ENCODE measurements around the gene CYB561A3. TPM values are rescaled to one million over a fixed set of nuclear protein-coding genes. Genes with fewer than 3 reads are reported as not detected.

Gene CYB561A3
- total RNA-seq, 4 donors from 2014 or later = 68.1 to 157 (median 93.6) TPM

DNA sequence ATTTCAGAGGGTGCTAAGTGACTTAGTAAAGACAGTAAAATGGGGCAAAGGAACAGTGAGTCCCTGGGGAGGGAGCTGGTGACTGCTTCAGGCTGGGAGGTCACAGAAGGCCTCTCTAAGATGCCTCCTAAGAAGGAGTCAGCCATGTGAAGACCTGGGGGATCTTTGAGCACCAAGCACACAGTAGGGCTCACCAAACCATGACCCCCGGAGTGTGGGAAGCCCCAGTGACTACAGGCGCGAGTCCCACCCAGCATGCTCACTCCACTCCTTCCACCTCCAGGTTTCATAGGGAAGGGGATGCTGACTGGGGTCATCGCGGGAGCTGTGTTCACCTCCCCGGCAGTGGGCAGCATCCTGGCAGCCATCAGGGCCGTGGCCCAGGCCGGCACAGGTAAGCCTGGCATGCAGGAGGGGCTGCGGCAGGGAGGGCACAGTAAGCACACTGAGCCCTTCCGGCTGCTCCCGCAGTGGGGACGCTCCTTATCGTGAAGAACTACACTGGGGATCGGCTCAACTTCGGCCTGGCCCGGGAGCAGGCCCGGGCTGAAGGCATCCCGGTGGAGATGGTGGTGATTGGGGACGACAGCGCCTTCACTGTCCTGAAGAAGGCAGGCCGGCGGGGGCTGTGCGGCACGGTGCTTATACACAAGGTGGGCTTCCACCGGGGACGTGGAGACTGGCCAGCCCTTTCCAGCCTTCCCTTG lies 22.7 kb downstream of the CYB561A3 start:
- intact Hi-C loops (cut with DNase I; ENCODE audit: low total_unique reads) = no loop called here
- TF ChIP-seq POLR2AphosphoS5 (IDR thresholded peaks at IDR 0.05) (no peak), EP300 (IDR thresholded peaks at IDR 0.05; ENCODE audit: low read depth) (no peak), POLR2A (IDR thresholded peaks at IDR 0.05) (no peak)
- TF ChIP-seq, protein P1, sequence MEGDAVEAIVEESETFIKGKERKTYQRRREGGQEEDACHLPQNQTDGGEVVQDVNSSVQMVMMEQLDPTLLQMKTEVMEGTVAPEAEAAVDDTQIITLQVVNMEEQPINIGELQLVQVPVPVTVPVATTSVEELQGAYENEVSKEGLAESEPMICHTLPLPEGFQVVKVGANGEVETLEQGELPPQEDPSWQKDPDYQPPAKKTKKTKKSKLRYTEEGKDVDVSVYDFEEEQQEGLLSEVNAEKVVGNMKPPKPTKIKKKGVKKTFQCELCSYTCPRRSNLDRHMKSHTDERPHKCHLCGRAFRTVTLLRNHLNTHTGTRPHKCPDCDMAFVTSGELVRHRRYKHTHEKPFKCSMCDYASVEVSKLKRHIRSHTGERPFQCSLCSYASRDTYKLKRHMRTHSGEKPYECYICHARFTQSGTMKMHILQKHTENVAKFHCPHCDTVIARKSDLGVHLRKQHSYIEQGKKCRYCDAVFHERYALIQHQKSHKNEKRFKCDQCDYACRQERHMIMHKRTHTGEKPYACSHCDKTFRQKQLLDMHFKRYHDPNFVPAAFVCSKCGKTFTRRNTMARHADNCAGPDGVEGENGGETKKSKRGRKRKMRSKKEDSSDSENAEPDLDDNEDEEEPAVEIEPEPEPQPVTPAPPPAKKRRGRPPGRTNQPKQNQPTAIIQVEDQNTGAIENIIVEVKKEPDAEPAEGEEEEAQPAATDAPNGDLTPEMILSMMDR (IDR thresholded peaks at IDR 0.05) = no peak
- in situ Hi-C loops (cut with MboI; ENCODE audit: low pct_ligation_motif_present in 1 of 4, low pct_unique_long_range_greater_than_20kb in 1 of 4, low sequenced_read_pairs in 3 of 4) = loop anchor here (5.0 to 25.0 kb wide), 3 partner anchors 46 to 502 kb away; partner anchors contain the start of gene CCDC86 (in 1 of the 4)
- Histone ChIP-seq H3K9me3 (no peaks in the 10 kb centered on the region), H3K4me3 (no peak overlapping the region), H3K27me3 (no peaks in the 10 kb centered on the region), H3K27ac (no peak overlapping the region), H3K4me1 (peaks cover 0 to 15% (median 6%) of the 10 kb centered on the region in 4 donors), H3K36me3 (no peaks in the 10 kb centered on the region)
- 93% methylated on average over 25 of the region's 26 CpGs; no CpG with 5 or more reads in 1 of the 2 donors for WGBS, 2 donors (ENCODE audit: low coverage in 1 of 2)
- DNase-seq = no peak

GRCh38 chr11:61337706-61338470 lies 23.8 kb downstream of the CYB561A3 start:
- Histone ChIP-seq H3K27me3 (no peaks in the 10 kb centered on the region), H3K4me3 (no peak overlapping the region), H3K36me3 (no peaks in the 10 kb centered on the region), H3K4me1 (peaks cover 6 to 21% (median 12%) of the 10 kb centered on the region in 4 donors), H3K27ac (no peak overlapping the region), H3K9me3 (no peaks in the 10 kb centered on the region)
- 94% methylated on average over 12 of the region's 15 CpGs; no CpG with 5 or more reads in 1 of the 2 donors for WGBS, 2 donors (ENCODE audit: low coverage in 1 of 2)
- no peak for TF ChIP-seq POLR2AphosphoS5 (IDR thresholded peaks at IDR 0.05)
- TF ChIP-seq, protein P1 (IDR thresholded peaks at IDR 0.05) = no peak
- no peak for TF ChIP-seq EP300 (IDR thresholded peaks at IDR 0.05; ENCODE audit: low read depth)
- TF ChIP-seq POLR2A (IDR thresholded peaks at IDR 0.05) = no peak
- DNase-seq = no peak
- intact Hi-C loops (cut with DNase I; ENCODE audit: low total_unique reads) (loop anchor here (2.0 kb wide), 1 partner anchor 47 kb away; no protein-coding TSS in a partner anchor), in situ Hi-C loops (cut with MboI; ENCODE audit: low pct_ligation_motif_present in 1 of 4, low pct_unique_long_range_greater_than_20kb in 1 of 4, low sequenced_read_pairs in 3 of 4) (loop anchor here (5.0 to 25.0 kb wide), 3 partner anchors 47 to 501 kb away; partner anchors contain the start of gene CCDC86 (in 1 of the 4))

GRCh38 chr11:61336171-61336935 lies 25.3 kb downstream of the CYB561A3 start:
- intact Hi-C loops (cut with DNase I; ENCODE audit: low total_unique reads) = loop anchor here (2.0 kb wide), 1 partner anchor 48 kb away; no protein-coding TSS in a partner anchor
- Histone ChIP-seq H3K4me3 (no peak overlapping the region), H3K27ac (peak overlapping the region; percentile 74 to 80 (median 78)), H3K4me1 (peaks cover 13 to 31% (median 21%) of the 10 kb centered on the region in 4 donors), H3K27me3 (no peaks in the 10 kb centered on the region), H3K9me3 (no peaks in the 10 kb centered on the region), H3K36me3 (no peaks in the 10 kb centered on the region)
- in situ Hi-C loops (cut with MboI; ENCODE audit: low pct_ligation_motif_present in 1 of 4, low pct_unique_long_range_greater_than_20kb in 1 of 4, low sequenced_read_pairs in 3 of 4) = loop anchor here (5.0 to 25.0 kb wide), 3 partner anchors 48 to 499 kb away; partner anchors contain the start of gene CCDC86 (in 1 of the 4)
- 36 to 44% methylated on average over 3 to 8 of the region's 8 CpGs for WGBS, 2 donors (ENCODE audit: low coverage in 1 of 2)
- TF ChIP-seq, protein P1 (IDR thresholded peaks at IDR 0.05) = peak; percentile 95 to 99 (median 98)
- no peak for TF ChIP-seq EP300 (IDR thresholded peaks at IDR 0.05; ENCODE audit: low read depth)
- peak in 1 of 3 donors; percentile 27 for TF ChIP-seq POLR2AphosphoS5 (IDR thresholded peaks at IDR 0.05)
- TF ChIP-seq POLR2A (IDR thresholded peaks at IDR 0.05) = no peak
- peak; percentile 86 for DNase-seq
